ENCODE results near the gene HBD. TPM values are rescaled to one million over a fixed set of nuclear protein-coding genes. Genes with fewer than 3 reads are reported as not detected.

HBD gene
- polyA plus RNA-seq, 1 of the 3 experiments (the other 2 are of a cell fraction), result not detected

DNA sequence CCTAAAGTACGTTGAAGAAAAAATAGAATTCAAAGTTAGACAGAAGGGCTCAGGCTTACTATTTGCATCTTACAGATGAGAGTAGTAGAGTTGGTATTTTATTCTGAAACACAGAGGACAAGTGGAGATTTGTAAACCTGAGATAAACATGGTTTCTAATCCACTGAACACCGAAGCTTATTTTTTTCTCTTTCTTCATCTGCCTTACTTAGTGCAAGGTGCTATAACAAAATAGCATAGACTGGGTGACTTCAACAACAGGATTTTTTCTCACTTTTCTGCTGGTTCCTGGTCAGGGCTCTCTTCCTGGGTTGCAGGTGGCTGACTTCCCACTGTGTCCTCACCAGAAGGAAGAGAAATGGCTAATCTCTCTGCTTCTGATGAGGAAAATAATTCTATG, 17.5 kb upstream of the HBD start:
- DNase-seq, result no peak
- TF ChIP-seq, protein P1, sequence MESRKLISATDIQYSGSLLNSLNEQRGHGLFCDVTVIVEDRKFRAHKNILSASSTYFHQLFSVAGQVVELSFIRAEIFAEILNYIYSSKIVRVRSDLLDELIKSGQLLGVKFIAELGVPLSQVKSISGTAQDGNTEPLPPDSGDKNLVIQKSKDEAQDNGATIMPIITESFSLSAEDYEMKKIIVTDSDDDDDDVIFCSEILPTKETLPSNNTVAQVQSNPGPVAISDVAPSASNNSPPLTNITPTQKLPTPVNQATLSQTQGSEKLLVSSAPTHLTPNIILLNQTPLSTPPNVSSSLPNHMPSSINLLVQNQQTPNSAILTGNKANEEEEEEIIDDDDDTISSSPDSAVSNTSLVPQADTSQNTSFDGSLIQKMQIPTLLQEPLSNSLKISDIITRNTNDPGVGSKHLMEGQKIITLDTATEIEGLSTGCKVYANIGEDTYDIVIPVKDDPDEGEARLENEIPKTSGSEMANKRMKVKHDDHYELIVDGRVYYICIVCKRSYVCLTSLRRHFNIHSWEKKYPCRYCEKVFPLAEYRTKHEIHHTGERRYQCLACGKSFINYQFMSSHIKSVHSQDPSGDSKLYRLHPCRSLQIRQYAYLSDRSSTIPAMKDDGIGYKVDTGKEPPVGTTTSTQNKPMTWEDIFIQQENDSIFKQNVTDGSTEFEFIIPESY (IDR thresholded peaks at IDR 0.05; ENCODE audit: borderline replicate concordance, low read depth), result no peak
- TF ChIP-seq CTCF (IDR thresholded peaks at IDR 0.05) (no peak), JUND (IDR thresholded peaks at IDR 0.05) (no peak), IRF3 (IDR thresholded peaks at IDR 0.05; ENCODE audit: low read depth, low read length) (no peak), EZH2phosphoT487 (IDR thresholded peaks at IDR 0.05; ENCODE audit: borderline replicate concordance, low read depth) (no peak), GATA2 (CRISPR knock-in tag; IDR thresholded peaks at IDR 0.05) (no peak), MEF2A (IDR thresholded peaks at IDR 0.05; ENCODE audit: borderline replicate concordance, low read depth) (no peak), CHD2 (IDR thresholded peaks at IDR 0.05; ENCODE audit: low read length, partially characterized antibody) (no peak), YY1 (IDR thresholded peaks at IDR 0.05; ENCODE audit: low read depth) (no peak), RAD21 (IDR thresholded peaks at IDR 0.05; ENCODE audit: low read length) (no peak), TAF1 (IDR thresholded peaks at IDR 0.05; ENCODE audit: borderline replicate concordance, low read depth, low read length) (no peak), NRF1 (IDR thresholded peaks at IDR 0.05; ENCODE audit: low read depth, low read length) (no peak), MAX (IDR thresholded peaks at IDR 0.05; ENCODE audit: low read depth) (no peak), SMC3 (IDR thresholded peaks at IDR 0.05; ENCODE audit: low read depth, low read length) (no peak), PBX3 (IDR thresholded peaks at IDR 0.05) (no peak)
- TF ChIP-seq, protein P2, sequence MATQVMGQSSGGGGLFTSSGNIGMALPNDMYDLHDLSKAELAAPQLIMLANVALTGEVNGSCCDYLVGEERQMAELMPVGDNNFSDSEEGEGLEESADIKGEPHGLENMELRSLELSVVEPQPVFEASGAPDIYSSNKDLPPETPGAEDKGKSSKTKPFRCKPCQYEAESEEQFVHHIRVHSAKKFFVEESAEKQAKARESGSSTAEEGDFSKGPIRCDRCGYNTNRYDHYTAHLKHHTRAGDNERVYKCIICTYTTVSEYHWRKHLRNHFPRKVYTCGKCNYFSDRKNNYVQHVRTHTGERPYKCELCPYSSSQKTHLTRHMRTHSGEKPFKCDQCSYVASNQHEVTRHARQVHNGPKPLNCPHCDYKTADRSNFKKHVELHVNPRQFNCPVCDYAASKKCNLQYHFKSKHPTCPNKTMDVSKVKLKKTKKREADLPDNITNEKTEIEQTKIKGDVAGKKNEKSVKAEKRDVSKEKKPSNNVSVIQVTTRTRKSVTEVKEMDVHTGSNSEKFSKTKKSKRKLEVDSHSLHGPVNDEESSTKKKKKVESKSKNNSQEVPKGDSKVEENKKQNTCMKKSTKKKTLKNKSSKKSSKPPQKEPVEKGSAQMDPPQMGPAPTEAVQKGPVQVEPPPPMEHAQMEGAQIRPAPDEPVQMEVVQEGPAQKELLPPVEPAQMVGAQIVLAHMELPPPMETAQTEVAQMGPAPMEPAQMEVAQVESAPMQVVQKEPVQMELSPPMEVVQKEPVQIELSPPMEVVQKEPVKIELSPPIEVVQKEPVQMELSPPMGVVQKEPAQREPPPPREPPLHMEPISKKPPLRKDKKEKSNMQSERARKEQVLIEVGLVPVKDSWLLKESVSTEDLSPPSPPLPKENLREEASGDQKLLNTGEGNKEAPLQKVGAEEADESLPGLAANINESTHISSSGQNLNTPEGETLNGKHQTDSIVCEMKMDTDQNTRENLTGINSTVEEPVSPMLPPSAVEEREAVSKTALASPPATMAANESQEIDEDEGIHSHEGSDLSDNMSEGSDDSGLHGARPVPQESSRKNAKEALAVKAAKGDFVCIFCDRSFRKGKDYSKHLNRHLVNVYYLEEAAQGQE (IDR thresholded peaks at IDR 0.05; ENCODE audit: low read depth, low read length), result no peak
- Histone ChIP-seq H3K4me2 (no peak overlapping the region), H3K27ac (ENCODE audit: low read depth in 2 of 2, low read length in 1 of 2) (no peak overlapping the region), H3K9ac (no peak overlapping the region), H3F3A (replicated peaks; ENCODE audit: insufficient read depth) (no peaks in the 10 kb centered on the region), H3K9me3 (no peaks in the 10 kb centered on the region), H3K36me3 (replicated peaks in 1 of 2; ENCODE audit: control insufficient read depth in 1 of 2, insufficient read depth in 2 of 2, low read length in 1 of 2) (no peaks in the 10 kb centered on the region), H3K27me3 (ENCODE audit: insufficient read depth) (no peaks in the 10 kb centered on the region; the same call in 1 of the 2 replicates), H3K79me2 (ENCODE audit: insufficient read depth) (no peaks in the 10 kb centered on the region), H3K9me2 (no peaks in the 10 kb centered on the region), H4K20me1 (ENCODE audit: insufficient read depth) (no peaks in the 10 kb centered on the region), H2AFZ (ENCODE audit: low read depth) (no peak overlapping the region), H3K4me1 (ENCODE audit: control insufficient read depth in 1 of 2, insufficient read depth in 2 of 2, low read depth in 1 of 2, low read length in 1 of 2) (no peaks in the 10 kb centered on the region), H3K4me3 (ENCODE audit: low read depth in 2 of 2, low read length in 1 of 2) (no peak overlapping the region)
- CTCF ChIA-PET, result no interaction called here
- 1% methylated on average over 2 of the region's 2 CpGs for WGBS (ENCODE audit: low lambda C conversion rate)
- POLR2A ChIA-PET, result no interaction called here

Measured in SK-N-SH (cell line).